ENCODE results near the gene CRYZL1. TPM values are rescaled to one million over a fixed set of nuclear protein-coding genes. Genes with fewer than 3 reads are reported as not detected.

Gene CRYZL1
- polyA plus RNA-seq, 3 donors from 2014 or later = 28.8 to 50.2 (median 29.6) TPM

- peaks cover 4 to 6% (median 5%) of the 10 kb centered on the region in 3 donors for H3K27me3 Mint-ChIP-seq (ENCODE audit: low read depth in 3 of 3)
- H3K4me1 Mint-ChIP-seq = no peaks in the 10 kb centered on the region
- no peak for DNase-seq
- H3K36me3 Mint-ChIP-seq = peaks cover 0 to 3% (median 0%) of the 10 kb centered on the region in 3 donors
- H3K27ac Mint-ChIP-seq = no peak overlapping the region
- no peaks in the 10 kb centered on the region for H3K9me3 Mint-ChIP-seq
- no peak overlapping the region for H3K4me3 Mint-ChIP-seq
Observed at GRCh38 chr21:33655588-33656221, 14.2 kb upstream of the CRYZL1 start.

- Mint-ChIP-seq H3K27ac (no peak overlapping the region), H3K27me3 (ENCODE audit: low read depth in 3 of 3) (peaks cover 4 to 6% (median 5%) of the 10 kb centered on the region in 3 donors), H3K4me3 (no peak overlapping the region), H3K4me1 (no peaks in the 10 kb centered on the region), H3K36me3 (no peaks in the 10 kb centered on the region), H3K9me3 (no peaks in the 10 kb centered on the region)
- no peak for DNase-seq
Observed at GRCh38 chr21:33654412-33654811, 12.9 kb upstream of the CRYZL1 start.

- DNase-seq = no peak
- Mint-ChIP-seq H3K4me1 (no peaks in the 10 kb centered on the region), H3K36me3 (no peaks in the 10 kb centered on the region), H3K27ac (no peak overlapping the region), H3K27me3 (ENCODE audit: low read depth in 3 of 3) (peaks cover 3 to 7% (median 6%) of the 10 kb centered on the region in 3 donors), H3K9me3 (no peaks in the 10 kb centered on the region), H3K4me3 (no peak overlapping the region)
Observed at GRCh38 chr21:33651965-33652680, 10.6 kb upstream of the CRYZL1 start.

- Mint-ChIP-seq H3K4me3 (no peak overlapping the region), H3K36me3 (no peaks in the 10 kb centered on the region), H3K9me3 (no peaks in the 10 kb centered on the region), H3K4me1 (no peaks in the 10 kb centered on the region), H3K27ac (no peak overlapping the region), H3K27me3 (ENCODE audit: low read depth in 3 of 3) (peaks cover 3 to 8% (median 7%) of the 10 kb centered on the region in 3 donors)
- DNase-seq = no peak
Observed at GRCh38 chr21:33650929-33651509, 9.5 kb upstream of the CRYZL1 start.

- H3K27ac Mint-ChIP-seq = no peak overlapping the region
- no peak for DNase-seq
- no peaks in the 10 kb centered on the region for H3K36me3 Mint-ChIP-seq
- H3K4me1 Mint-ChIP-seq = no peaks in the 10 kb centered on the region
- peaks cover 2 to 8% (median 7%) of the 10 kb centered on the region in 3 donors for H3K27me3 Mint-ChIP-seq (ENCODE audit: low read depth in 3 of 3)
- no peaks in the 10 kb centered on the region for H3K9me3 Mint-ChIP-seq
- H3K4me3 Mint-ChIP-seq = no peak overlapping the region
Observed at GRCh38 chr21:33650230-33650629, 8.7 kb upstream of the CRYZL1 start.

- H3K4me1 Mint-ChIP-seq = peaks cover 1 to 5% of the 10 kb centered on the region in 2 donors
Observed at GRCh38 chr21:33648555-33648954, 7.0 kb upstream of the CRYZL1 start.

DNA sequence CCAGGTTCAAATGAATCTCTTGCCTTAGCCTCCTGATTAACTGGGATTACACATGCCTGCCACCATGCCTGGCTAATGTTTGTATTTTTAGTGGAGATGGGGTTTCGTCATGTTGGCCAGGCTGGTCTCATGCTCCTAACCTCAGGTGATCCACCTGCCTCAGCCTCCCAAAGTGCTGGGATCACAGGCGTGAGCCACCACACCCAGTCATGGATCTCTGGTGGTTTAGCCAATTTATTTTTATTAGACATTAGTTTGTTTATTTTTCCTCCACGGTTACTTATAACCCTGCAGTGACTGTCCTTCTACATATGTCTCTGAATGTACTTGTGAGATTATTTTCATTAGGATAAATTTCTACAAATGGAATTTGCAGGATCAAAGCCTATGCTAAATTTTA, 6.0 kb upstream of the CRYZL1 start:
- Mint-ChIP-seq H3K27me3 (ENCODE audit: low read depth in 3 of 3) (peaks cover 4 to 22% (median 5%) of the 10 kb centered on the region in 3 donors), H3K9me3 (no peaks in the 10 kb centered on the region), H3K4me3 (no peak overlapping the region), H3K4me1 (peaks cover 6 to 10% of the 10 kb centered on the region in 2 donors), H3K27ac (no peak overlapping the region), H3K36me3 (no peaks in the 10 kb centered on the region)
- no peak for DNase-seq

More at GRCh38 chr21:33648555-33648954, 7.0 kb upstream of the CRYZL1 start:
- Mint-ChIP-seq H3K9me3 (no peaks in the 10 kb centered on the region), H3K27me3 (ENCODE audit: low read depth in 3 of 3) (peaks cover 3 to 18% (median 4%) of the 10 kb centered on the region in 3 donors), H3K4me3 (no peak overlapping the region), H3K27ac (no peak overlapping the region), H3K36me3 (no peaks in the 10 kb centered on the region)
- no peak for DNase-seq

DNA sequence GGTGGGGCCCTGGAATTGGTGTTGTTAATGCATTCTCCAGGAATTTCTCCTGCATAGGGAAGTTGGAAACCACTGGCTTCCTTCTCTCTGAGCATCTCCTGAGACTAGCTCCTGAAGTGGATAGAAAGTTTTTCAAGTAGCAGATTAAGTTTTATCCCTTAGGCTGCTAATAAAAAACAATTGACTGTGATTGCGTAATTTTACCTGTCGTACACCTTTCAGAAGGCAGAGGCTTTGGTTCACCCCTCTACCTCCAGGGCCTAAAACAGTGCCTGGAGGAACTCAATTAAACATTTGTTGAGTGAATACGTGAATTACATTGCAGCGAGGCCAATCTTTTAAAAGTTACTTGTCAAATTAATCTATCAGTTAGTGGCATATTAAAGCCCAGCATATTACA, 4.2 kb upstream of the CRYZL1 start:
- Mint-ChIP-seq H3K4me1 (peaks cover 15 to 22% of the 10 kb centered on the region in 2 donors), H3K27me3 (ENCODE audit: low read depth in 3 of 3) (peaks cover 5 to 24% (median 7%) of the 10 kb centered on the region in 3 donors), H3K4me3 (no peak overlapping the region), H3K36me3 (no peaks in the 10 kb centered on the region), H3K9me3 (no peaks in the 10 kb centered on the region), H3K27ac (no peak overlapping the region)
- DNase-seq = no peak

- H3K4me3 Mint-ChIP-seq = peak overlapping the region in 3 of 5 donors; percentile 87 to 90 (median 87)
- no peak for DNase-seq
- H3K27me3 Mint-ChIP-seq (ENCODE audit: low read depth in 3 of 3) = peaks cover 5 to 24% (median 7%) of the 10 kb centered on the region in 3 donors
- no peak overlapping the region for H3K27ac Mint-ChIP-seq
- H3K4me1 Mint-ChIP-seq = peaks cover 15 to 27% of the 10 kb centered on the region in 2 donors
- no peaks in the 10 kb centered on the region for H3K36me3 Mint-ChIP-seq
- no peaks in the 10 kb centered on the region for H3K9me3 Mint-ChIP-seq
Observed at GRCh38 chr21:33644383-33645074, 3.0 kb upstream of the CRYZL1 start.

DNA sequence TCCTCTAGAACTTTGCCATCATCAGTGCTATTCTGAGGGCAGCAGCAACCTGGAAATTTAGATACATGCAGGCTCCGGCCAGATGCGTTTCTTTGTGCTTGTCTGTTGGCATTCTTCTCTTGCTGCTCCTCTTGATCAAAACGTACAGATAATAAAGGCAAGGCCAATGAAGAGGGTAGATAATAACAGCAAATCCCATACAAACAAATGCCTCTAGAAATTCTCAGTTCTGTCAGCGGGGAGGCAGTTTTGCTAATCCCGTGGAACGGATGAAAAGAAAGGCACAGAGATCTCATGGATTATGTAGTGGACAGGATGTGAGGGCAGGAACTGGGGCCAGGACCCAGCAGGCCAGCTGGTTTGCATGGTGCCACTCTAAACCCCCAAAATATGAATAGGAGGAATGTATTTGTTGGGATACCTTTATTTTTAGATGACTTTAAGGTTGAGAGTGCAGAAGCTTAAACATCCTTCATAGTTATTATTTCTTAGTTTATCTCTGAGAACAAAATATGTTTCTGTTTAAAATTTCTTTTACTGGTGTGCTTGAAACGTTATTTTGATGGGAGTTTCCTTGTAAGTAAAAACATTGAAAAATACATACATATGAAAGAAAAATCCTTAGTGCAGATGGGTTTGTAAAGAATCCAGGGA, 2.2 kb upstream of the CRYZL1 start:
- Mint-ChIP-seq H3K36me3 (no peaks in the 10 kb centered on the region), H3K27me3 (ENCODE audit: low read depth in 3 of 3) (peaks cover 5 to 21% (median 7%) of the 10 kb centered on the region in 3 donors), H3K9me3 (no peaks in the 10 kb centered on the region), H3K27ac (no peak overlapping the region), H3K4me3 (peak overlapping the region; percentile 83 to 90 (median 87)), H3K4me1 (peaks cover 15 to 27% of the 10 kb centered on the region in 2 donors)
- no peak for DNase-seq

- H3K27me3 Mint-ChIP-seq (ENCODE audit: low read depth in 3 of 3) = peaks cover 5 to 18% (median 7%) of the 10 kb centered on the region in 3 donors
- H3K9me3 Mint-ChIP-seq = no peaks in the 10 kb centered on the region
- H3K4me1 Mint-ChIP-seq = peaks cover 15 to 27% of the 10 kb centered on the region in 2 donors
- no peaks in the 10 kb centered on the region for H3K36me3 Mint-ChIP-seq
- DNase-seq = peak in 2 of 3 donors; percentile 5 to 20
- H3K4me3 Mint-ChIP-seq = peak overlapping the region; percentile 83 to 90 (median 87)
- H3K27ac Mint-ChIP-seq = peak overlapping the region in 2 of 6 donors; percentile 23 to 53
Observed at GRCh38 chr21:33642896-33643657, 1.5 kb upstream of the CRYZL1 start.

GRCh38 chr21:33642027-33642895, 720 bp upstream of the CRYZL1 start, which contains the start of gene ITSN1:
Gene ITSN1 (plus strand): TSS chr21:33642501. CDS start chr21:33718829, 76,328 bp downstream.
- peak; percentile 99 for DNase-seq
- Mint-ChIP-seq H3K9me3 (no peaks in the 10 kb centered on the region), H3K27ac (peak within 1 kb of the TSS; percentile 77 to 98 (median 97)), H3K36me3 (peaks cover 0 to 4% (median 3%) of the 10 kb centered on the region in 3 donors), H3K27me3 (ENCODE audit: low read depth in 3 of 3) (peaks cover 3 to 18% (median 5%) of the 10 kb centered on the region in 3 donors), H3K4me3 (peak within 1 kb of the TSS; percentile 93 to 99 (median 98)), H3K4me1 (peaks cover 15 to 34% of the 10 kb centered on the region in 2 donors)
